HG03565 (cell line): ENCODE data around the gene KRTAP12-4.
"Not testable (repeated sequence)": the region's sequence is repeated elsewhere in the genome, so short reads cannot be mapped to it uniquely, and the experiment has no call there.

Source experiments
- ATAC-seq: cut with Tn5 transposase; IDR thresholded peaks from one replicate; pipeline ENCODE4 v1.9.1; 2021; ENCODE audit warnings: mild to moderate bottlenecking, moderate library complexity; ENCODE audit not compliant: unreplicated experiment

KRTAP12-4 gene

GRCh38 chr21:44657635-44658540, 3.4 kb upstream of the KRTAP12-4 start, which contains the start of gene KRTAP12-3:
KRTAP12-3 (plus strand) TSS chr21:44657932; CDS start chr21:44657980, 48 bp downstream.
- ATAC-seq = no peak

DNA sequence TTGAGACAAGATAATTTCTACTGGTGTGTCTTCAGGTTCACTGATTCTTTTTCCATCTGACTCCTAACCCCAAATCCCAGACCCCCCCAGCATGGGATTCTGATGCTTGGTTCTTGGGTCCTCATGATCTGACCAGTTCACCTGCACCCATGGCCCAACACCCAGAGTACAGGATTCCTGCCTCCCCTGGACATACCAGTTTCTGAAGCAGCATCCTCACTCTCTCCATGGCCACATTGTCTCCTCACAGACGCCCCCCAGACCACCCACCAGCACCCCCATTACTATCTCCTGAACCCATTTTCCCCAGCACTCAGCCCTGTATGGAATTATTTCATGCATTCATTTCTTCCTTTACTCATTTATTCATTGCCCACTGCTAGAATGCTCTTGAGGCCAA, 2.4 kb upstream of the KRTAP12-4 start:
- no peak for ATAC-seq

GRCh38 chr21:44653656-44654575, 543 bp downstream of the KRTAP12-4 start:
- no peak for ATAC-seq

- ATAC-seq = no peak
These were observed 1.3 kb downstream of the KRTAP12-4 start for GRCh38 chr21:44653123-44653522.

DNA sequence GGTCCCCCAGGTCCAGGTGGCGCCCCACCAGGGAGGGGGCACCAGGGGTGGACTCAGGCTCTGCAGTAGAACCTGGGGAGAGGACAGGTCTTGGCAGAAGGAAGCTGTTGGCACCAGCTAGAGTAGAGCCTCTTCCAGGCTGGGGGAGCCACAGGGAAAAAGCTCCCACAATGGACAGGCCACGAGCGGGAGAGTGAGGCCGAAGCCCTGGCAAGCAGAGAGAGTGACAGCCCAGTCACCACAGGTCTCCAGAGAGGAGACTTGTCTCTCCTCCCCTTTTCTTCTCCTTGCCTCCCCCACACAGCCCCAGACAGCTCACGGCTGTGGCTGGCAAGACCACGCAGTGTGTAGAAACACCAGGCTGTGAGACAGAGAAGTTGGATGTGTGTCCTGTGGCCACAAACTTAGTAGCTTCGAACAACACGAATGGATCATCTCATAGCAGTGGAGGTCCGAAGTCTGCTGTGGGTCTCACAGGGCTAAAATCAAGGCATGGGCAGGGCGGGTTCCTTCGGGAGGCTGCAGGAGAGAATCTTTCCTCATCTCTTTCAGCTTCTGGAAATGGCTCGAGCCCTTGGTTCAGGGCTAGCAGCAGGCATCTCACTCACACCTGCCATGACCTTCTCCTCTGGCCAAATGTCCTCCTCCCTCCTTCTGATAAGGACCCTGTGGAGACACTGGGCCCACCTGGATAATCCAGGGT, 3.3 kb downstream of the KRTAP12-4 start:
- ATAC-seq = no peak

DNA sequence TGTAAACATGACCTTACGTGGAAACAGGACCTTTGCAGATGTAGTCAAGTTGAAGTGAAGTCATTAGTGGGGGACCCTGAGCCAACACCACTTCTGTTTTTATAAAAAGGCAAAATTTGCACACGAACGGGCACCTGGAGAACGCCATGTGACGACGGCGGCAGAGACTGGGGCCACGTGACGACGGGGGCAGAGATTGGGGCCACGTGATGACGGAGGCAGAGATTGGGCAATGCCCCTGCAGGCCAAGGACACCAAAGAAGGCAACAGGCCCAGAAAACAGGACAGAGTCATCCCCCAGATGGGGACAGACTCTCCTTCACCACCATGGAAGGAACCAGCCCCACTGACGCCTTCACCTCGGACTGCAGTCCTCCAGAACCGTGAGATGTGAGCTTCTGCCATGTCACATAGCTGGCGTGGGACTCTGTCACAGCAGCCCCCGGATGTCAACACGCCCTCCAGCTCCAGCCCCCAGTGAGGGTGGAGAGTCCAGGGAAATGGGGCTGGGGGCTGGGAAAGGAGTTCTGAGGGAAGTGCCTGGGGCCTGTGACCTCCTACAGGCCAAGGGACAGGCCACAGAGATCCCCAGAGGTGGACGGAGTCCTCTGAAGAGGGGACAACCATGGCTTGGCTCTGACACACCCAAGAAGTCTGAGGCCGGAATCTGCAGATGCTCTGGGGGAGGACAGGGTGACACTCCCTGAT, 4.0 kb downstream of the KRTAP12-4 start:
- ATAC-seq = no peak

DNA sequence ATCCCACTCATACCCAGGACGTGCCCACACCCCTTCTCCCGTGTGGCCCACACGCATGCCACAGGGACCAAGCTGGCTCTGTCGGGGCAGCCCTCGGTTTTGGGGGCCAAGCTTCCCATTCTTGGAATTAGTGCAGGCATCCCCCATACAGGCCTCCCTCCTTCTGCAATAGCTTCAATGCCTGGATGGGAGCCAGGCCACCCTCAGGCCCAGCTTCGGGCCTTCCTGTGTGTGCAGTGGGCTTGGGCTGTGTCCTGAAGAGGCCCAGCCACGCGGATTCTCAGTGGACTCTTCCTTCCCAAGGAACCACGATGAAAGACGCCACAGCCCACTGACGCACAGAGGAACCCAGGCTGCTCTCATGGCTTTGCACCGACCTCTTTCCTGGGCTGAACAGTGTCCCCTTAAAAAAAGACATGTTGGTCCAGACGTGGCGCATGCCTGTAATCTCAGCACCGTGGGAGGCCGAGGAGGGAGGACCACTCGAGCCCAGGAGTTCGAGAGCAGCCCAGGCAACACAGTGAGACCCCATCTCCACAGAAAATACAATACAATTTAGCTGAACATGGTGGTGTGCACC, 4.8 kb downstream of the KRTAP12-4 start:
- no peak for ATAC-seq

DNA sequence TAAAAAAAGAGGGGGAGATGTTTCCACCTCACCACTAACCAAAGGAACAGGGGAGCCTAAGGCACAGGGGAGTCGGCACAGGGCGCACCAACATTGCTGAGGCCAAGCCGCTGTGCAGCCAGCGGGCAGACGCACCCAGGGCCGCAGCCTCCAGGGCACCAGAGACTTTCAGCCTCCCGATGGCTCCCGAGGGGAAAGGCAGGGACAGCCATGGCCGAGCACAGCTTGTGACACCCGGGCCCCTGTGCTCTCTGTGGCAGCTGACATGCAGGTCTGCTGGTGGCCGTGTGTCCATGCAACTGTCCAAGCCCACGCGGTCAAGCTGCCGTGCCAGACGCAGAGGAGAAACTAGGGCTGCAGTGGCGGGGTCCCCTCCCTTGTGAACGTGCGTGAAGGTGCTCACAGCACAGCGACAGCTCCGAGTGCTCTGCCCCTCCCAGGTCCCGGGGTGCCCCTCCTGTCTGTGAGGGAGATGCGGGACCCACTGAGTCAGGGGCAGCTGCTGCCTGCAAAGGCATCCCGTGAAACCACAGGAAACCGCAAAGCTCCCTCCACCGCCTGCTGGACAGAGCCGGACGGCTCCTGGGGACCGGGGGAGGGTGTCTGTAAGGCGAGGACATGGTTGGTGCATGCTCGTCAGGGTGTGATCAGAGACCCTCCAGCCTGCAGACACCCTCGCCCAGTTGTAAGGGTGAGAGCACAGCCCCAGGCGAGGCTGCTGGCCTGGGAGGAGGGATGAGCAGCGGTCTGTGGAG, 5.7 kb downstream of the KRTAP12-4 start:
- no peak for ATAC-seq

GRCh38 chr21:44647222-44647552, 7.3 kb downstream of the KRTAP12-4 start:
- no peak for ATAC-seq

- ATAC-seq = not testable (repeated sequence)
These were observed 7.9 kb downstream of the KRTAP12-4 start, which contains the start of gene KRTAP10-11 for GRCh38 chr21:44646366-44647221. KRTAP10-11 (plus strand) TSS chr21:44646414; CDS start chr21:44646459, 45 bp downstream.

DNA sequence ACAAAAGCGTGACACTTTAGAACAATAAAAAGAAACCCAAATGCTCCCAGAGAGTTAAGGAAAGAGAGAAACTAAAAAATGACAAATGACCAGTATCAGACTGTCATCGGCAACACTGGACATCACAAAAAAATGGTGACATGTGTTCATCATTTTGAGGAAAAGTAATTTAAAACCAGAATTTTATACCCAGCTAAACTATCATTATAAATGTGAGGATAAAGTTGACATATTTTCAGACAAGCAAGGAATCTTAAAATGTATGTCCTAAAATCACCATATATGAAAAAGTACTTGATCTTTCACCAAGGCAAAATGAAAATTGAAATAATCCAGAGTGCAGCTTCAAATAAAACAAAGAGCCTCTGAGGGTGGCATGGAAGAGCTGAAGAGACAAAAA, 9.6 kb downstream of the KRTAP12-4 start:
- no peak for ATAC-seq

DNA sequence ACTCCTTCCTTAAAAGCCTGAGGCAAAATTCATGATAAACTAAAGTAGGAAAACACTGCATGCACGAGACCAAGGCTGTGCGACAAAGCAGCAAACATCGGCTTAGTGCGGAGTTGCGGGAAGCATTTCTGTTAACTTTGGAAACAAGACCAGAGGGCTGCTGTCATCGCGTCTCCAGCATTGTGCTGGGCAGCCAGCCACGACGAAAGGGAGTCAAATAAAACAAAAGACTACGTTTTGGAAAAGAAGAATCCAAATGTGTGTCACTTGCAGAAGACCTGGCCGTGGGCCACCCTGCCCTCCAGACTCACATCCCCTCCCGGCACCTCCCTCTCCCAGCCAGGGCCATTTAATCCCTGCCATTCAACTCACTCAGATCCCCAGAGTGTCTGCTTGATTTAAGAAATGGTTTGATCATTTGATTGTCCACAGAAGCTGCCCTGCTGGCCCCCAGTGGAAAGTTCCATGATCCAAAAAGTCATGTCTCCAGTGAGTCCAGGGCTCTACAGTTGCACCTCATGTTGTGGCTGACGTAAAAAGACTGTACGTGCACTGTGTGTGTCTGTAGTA, 10.6 kb downstream of the KRTAP12-4 start:
- ATAC-seq = no peak

DNA sequence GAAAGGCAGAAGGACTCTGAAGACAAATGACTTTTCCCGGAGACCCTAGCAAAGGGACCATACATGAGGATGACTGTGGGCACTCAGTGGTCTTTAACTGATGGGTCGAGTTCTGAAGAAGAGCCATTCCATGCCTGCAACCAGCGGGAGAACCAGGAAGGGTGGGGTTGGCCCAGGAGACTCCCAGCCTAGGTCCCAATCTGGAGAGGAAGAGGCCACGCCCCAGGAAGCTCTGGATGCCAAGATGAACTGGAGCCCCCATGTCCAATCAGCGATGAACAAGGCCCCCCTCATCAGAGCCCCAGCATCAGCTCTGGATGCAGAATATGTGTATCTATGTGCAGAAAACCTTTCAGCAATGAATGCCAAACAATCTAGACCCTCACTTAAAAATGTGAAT, 13.7 kb downstream of the KRTAP12-4 start:
- ATAC-seq = no peak

GRCh38 chr21:44639331-44639655, 15.2 kb downstream of the KRTAP12-4 start:
- no peak for ATAC-seq

DNA sequence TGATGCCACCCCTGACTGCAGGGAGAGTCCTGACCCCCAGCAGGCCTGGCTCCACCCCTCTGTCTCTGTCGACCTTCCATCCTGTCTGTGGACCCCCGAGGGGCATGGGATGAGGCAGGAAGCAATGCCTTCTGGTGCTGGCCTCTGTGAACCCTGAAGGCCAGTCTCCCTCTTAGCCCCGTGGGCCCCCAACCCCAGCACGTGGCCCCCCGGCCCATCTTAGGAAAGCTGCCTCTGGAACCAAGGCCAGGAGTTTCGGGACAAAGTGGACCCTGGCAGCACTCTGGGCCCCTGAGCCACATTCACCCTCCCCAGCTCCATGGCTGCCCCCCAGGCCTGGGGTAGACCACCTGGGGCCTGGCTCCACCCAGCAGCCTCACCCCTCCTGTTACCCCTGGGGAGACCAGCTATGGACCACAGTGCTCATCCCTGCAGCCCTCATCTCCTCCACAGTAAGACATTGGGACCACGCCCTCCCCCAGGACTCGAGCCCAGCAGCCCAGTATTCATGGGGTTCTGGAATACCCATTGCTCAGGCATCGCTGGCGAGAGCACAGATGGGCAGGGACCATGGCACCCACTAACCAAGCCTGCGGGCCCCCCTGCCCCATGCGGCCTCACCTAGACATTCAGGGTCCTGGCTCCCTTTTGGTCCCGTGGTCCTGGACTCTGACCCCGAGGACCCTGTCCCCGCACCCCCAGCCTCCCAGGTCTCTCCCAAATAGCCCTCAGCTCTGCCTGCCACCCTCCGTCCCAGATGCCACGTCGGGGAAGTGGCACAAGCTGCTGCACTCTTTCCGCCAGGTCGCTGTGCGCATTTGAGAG, 15.7 kb downstream of the KRTAP12-4 start:
- ATAC-seq = not testable (repeated sequence)

GRCh38 chr21:44637851-44638348, 16.6 kb downstream of the KRTAP12-4 start:
- ATAC-seq = not testable (repeated sequence)
